ENCODE results near the gene GFI1B. TPM values are rescaled to one million over a fixed set of nuclear protein-coding genes. Genes with fewer than 3 reads are reported as not detected.
A peak's percentile ranks its signal among the peaks of the same experiment; 100 is the strongest.

The GFI1B gene
- total and polyA plus RNA-seq, 2 of the 4 experiments (the other 2 are of a cell fraction) = 0.02 TPM; not detected in 1

GRCh38 chr9:132944294-132945185 lies 34.0 kb upstream of the GFI1B start, which contains the start of gene TSC1:
Gene TSC1, minus strand, starts transcription at chr9:132944616. Its CDS starts 15,744 bp downstream, at chr9:132928872.
- ChIA-PET CTCF (no interaction called here), POLR2A (ENCODE audit: unreplicated experiment) (interaction anchor here (0.8 to 1.0 kb wide), 3 partner anchors 9 to 594 kb away, joined by 4 to 8 read pairs (median 6); no protein-coding TSS in a partner anchor)
- no TSS peak for BruUV-seq (replicated peaks)
- Histone ChIP-seq H3K4me1 (ENCODE audit: control insufficient read depth, insufficient read depth, low read length) (peaks cover 19% of the 10 kb centered on the region), H3K4me3 (ENCODE audit: insufficient read depth, low read depth, low read length) (peak within 1 kb of the TSS; percentile 93), H3K56ac (ENCODE audit: extremely low read depth, insufficient read depth, low read length) (peak within 1 kb of the TSS; percentile 97), H4K5ac (ENCODE audit: low read depth, low read length) (peak within 1 kb of the TSS; percentile 99), H2BK20ac (ENCODE audit: low read depth, low read length) (peak within 1 kb of the TSS; percentile 92), H3K4ac (ENCODE audit: low read depth, low read length) (peak within 1 kb of the TSS; percentile 96), H2AFZ (replicated peaks; ENCODE audit: low read length, poor library complexity) (peak within 1 kb of the TSS; percentile 97), H3K9me3 (ENCODE audit: control insufficient read depth, insufficient read depth, low read length) (no peaks in the 10 kb centered on the region), H3K79me1 (ENCODE audit: low read depth in 1 of 2, low read length in 2 of 2) (peaks cover 15 to 48% of the 10 kb centered on the region in 2 experiments), H3K27me3 (ENCODE audit: control insufficient read depth, insufficient read depth, low read length) (no peaks in the 10 kb centered on the region), H3K23ac (ENCODE audit: low read depth, low read length) (peak within 1 kb of the TSS; percentile 72), H2AK5ac (ENCODE audit: low read depth, low read length) (peak within 1 kb of the TSS; percentile 99), H2BK15ac (ENCODE audit: low read depth, low read length) (peak within 1 kb of the TSS; percentile 91; the same call in 2 of the 3 replicates), H3K4me2 (ENCODE audit: low read depth, low read length) (peak within 1 kb of the TSS; percentile 100), H4K91ac (ENCODE audit: insufficient read depth, low read depth, low read length) (peak within 1 kb of the TSS; percentile 98), H3K9me1 (ENCODE audit: insufficient read depth, low read length) (peaks cover 17% of the 10 kb centered on the region), H2AK9ac (replicated peaks; ENCODE audit: low read depth, low read length, poor library complexity) (peak within 1 kb of the TSS; percentile 96), H3K18ac (ENCODE audit: low read depth, low read length) (peak within 1 kb of the TSS; percentile 88), H2BK120ac (ENCODE audit: low read depth, low read length) (peak within 1 kb of the TSS; percentile 99), H3K9ac (ENCODE audit: low read depth, low read length) (peak within 1 kb of the TSS; percentile 91), H4K8ac (ENCODE audit: low read depth in 2 of 2, low read length in 2 of 2) (peak within 1 kb of the TSS; percentile 89 to 98), H3K14ac (replicated peaks; ENCODE audit: low read depth, low read length) (peak within 1 kb of the TSS; percentile 73), H3K27ac (ENCODE audit: insufficient read depth, low read length) (peak within 1 kb of the TSS; percentile 98), H4K20me1 (ENCODE audit: insufficient read depth, low read length) (peaks cover 15% of the 10 kb centered on the region; the same call in 1 of the 2 replicates), H3K36me3 (ENCODE audit: control insufficient read depth, insufficient read depth, low read length) (no peaks in the 10 kb centered on the region), H2BK5ac (ENCODE audit: low read depth, low read length, poor library complexity, severe bottlenecking) (peak within 1 kb of the TSS; percentile 86)
- WGBS, 2 experiments (ENCODE audit: extremely low coverage in 2 of 2, insufficient read length in 1 of 2) = 0% methylated on average over 24 of the region's 72 CpGs; no CpG with 5 or more reads in 1 of the 2 experiments
- TF ChIP-seq POLR2A (IDR thresholded peaks at IDR 0.05; ENCODE audit: low read depth, low read length) (peak; percentile 90), SMC3 (IDR thresholded peaks at IDR 0.05; ENCODE audit: low read depth, low read length) (no peak), MAZ (IDR thresholded peaks at IDR 0.05; ENCODE audit: borderline replicate concordance, low read depth, low read length) (peak; percentile 77), CHD1 (IDR thresholded peaks at IDR 0.05; ENCODE audit: low read depth, low read length) (0 out of 2 replicates have a peak, but pooled peaks have one; percentile 76), USF2 (IDR thresholded peaks at IDR 0.05; ENCODE audit: low read depth, low read length) (peak; percentile 85), CTCF (conservative IDR thresholded peaks at IDR 0.05; ENCODE audit: low read depth, low read length) (no peak)
- ATAC-seq (ENCODE audit: low read depth) = peak; percentile 88
- peak; percentile 94 for DNase-seq
- dilution Hi-C loops (cut with HindIII; ENCODE audit: low sequenced_read_pairs, unreplicated experiment) (no loop called here), in situ Hi-C loops (cut with MboI; ENCODE audit: low sequenced_read_pairs) (no loop called here), intact Hi-C loops (cut with micrococcal nuclease) (no loop called here)

All from IMR-90 (cell line).